ENCODE measurements around the gene CINP. TPM values are rescaled to one million over a fixed set of nuclear protein-coding genes. Genes with fewer than 3 reads are reported as not detected.

Gene CINP
- total and polyA plus RNA-seq, 2 of the 13 experiments (the other 11 are each of a cell fraction or from before 2014, with no cell fraction given), result 32.8 to 42.8 TPM

DNA sequence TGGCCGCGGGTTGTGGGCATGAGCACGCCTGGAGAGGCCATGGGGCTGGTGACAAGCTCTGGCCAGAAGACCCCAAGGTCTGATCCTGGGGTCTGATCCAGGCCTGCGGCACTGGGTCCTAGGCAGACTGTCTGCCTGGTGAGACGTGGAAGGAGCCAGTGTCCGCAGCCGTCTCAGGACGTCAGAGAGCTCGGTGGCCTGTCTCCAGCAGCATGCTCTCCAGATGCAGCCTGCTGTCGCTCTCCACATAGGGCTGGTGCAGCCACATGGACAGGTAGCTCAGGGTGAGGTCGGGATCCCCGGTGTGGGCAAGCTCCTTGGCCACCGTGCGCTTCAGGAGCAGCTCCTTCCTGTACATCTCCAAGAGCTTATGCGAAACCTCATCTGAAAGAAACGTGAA is 14.3 kb downstream of the CINP start:
- H3K4me1 ChIP-seq (ENCODE audit: insufficient read depth, low read length), result peaks cover 17% of the 10 kb centered on the region
- no peaks in the 10 kb centered on the region for H4K20me1 ChIP-seq (ENCODE audit: insufficient read depth, low read length)
- BruUV-seq (replicated peaks), result no TSS peak
- H2AFZ ChIP-seq (ENCODE audit: low read length), result no peak overlapping the region
- no peak overlapping the region for H3K4me3 ChIP-seq (replicated peaks in 1 of 3; ENCODE audit: insufficient read depth in 1 of 3, low read depth in 2 of 3, low read length in 3 of 3)
- no peaks in the 10 kb centered on the region for H3K79me2 ChIP-seq (ENCODE audit: insufficient read depth, low read length)
- ChIA-PET POLR2A (no interaction called here), CTCF (ENCODE audit: low intra/inter-chr PET ratio, low total read pairs) (no interaction called here)
- ATAC-seq, result no peak
- intact Hi-C loops (cut with micrococcal nuclease; ENCODE audit: unreplicated experiment), result no loop called here
- H3K36me3 ChIP-seq (replicated peaks in 1 of 2; ENCODE audit: control insufficient read depth in 1 of 2, insufficient read depth in 2 of 2, low read length in 2 of 2), result peaks cover 17 to 38% of the 10 kb centered on the region in 2 experiments
- no peaks in the 10 kb centered on the region for H3K27me3 ChIP-seq (ENCODE audit: control insufficient read depth in 1 of 2, insufficient read depth in 2 of 2, low read length in 2 of 2)
- in situ Hi-C loops (cut with HindIII; ENCODE audit: extremely low pct_ligation_motif_present, low pct_unique_long_range_greater_than_20kb), result no loop called here
- no peak overlapping the region for H3K27ac ChIP-seq (ENCODE audit: extremely low read length, insufficient read depth, low read length)
- H3K9me3 ChIP-seq (ENCODE audit: low read length), result no peaks in the 10 kb centered on the region
- TF ChIP-seq ZNF891 (CRISPR knock-in tag; IDR thresholded peaks at IDR 0.05) (no peak), ZKSCAN8 (CRISPR knock-in tag; IDR thresholded peaks at IDR 0.05; ENCODE audit: borderline replicate concordance) (no peak), TEAD2 (CRISPR knock-in tag; IDR thresholded peaks at IDR 0.05) (no peak), SAFB2 (CRISPR knock-in tag; IDR thresholded peaks at IDR 0.05; ENCODE audit: borderline replicate concordance, low read depth) (no peak), SMC3 (IDR thresholded peaks at IDR 0.05; ENCODE audit: low read length) (no peak), KAT2B (IDR thresholded peaks at IDR 0.05; ENCODE audit: borderline replicate concordance, low read depth, low read length) (no peak), ZNF572 (CRISPR knock-in tag; IDR thresholded peaks at IDR 0.05) (no peak), ZNF7 (CRISPR knock-in tag; IDR thresholded peaks at IDR 0.05) (no peak)
- TF ChIP-seq, protein P1, sequence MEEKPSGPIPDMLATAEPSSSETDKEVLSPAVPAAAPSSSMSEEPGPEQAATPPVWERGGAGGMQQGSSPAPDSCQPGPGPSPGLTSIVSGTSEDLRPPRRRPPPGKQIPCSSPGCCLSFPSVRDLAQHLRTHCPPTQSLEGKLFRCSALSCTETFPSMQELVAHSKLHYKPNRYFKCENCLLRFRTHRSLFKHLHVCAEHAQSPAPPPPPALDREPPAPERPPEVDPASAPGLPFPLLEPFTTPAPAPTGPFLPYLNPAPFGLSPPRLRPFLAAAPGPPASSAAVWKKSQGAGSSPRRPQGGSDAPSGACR (CRISPR knock-in tag; IDR thresholded peaks at IDR 0.05), result no peak
- TF ChIP-seq, protein P2, sequence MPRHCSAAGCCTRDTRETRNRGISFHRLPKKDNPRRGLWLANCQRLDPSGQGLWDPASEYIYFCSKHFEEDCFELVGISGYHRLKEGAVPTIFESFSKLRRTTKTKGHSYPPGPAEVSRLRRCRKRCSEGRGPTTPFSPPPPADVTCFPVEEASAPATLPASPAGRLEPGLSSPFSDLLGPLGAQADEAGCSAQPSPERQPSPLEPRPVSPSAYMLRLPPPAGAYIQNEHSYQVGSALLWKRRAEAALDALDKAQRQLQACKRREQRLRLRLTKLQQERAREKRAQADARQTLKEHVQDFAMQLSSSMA (CRISPR knock-in tag; IDR thresholded peaks at IDR 0.05), result no peak
- H3K4me2 ChIP-seq (ENCODE audit: low read depth, low read length), result no peak overlapping the region
- WGBS (ENCODE audit: low lambda C conversion rate), result over 99% methylated on average over 11 of the region's 16 CpGs
- DNase-seq (ENCODE audit: low spot score), result no peak
- no peak for FAIRE-seq
- no peak overlapping the region for H3K9ac ChIP-seq (ENCODE audit: insufficient read depth, low read depth, low read length)
